CMK (cell line): Measurements from ENCODE around the gene CCDC154.
"Not testable (repeated sequence)": the region's sequence is repeated elsewhere in the genome, so short reads cannot be mapped to it uniquely, and the experiment has no call there.

ENCODE experiments used
- DNase-seq: peaks from one replicate; pipeline ENCODE4 v3.0.0-alpha.2; 2010; ENCODE audit warnings: low read depth

The CCDC154 gene

GRCh38 chr16:1455190-1456171 lies 11.1 kb upstream of the CCDC154 start:
- DNase-seq, result no peak

- DNase-seq, result no peak
These were observed 10.2 kb upstream of the CCDC154 start for GRCh38 chr16:1454561-1454960.

- no peak for DNase-seq
These were observed 9.0 kb upstream of the CCDC154 start for GRCh38 chr16:1453316-1453715.

- no peak for DNase-seq
These were observed 8.2 kb upstream of the CCDC154 start for GRCh38 chr16:1452530-1452929.

- no peak for DNase-seq
These were observed 7.5 kb upstream of the CCDC154 start for GRCh38 chr16:1451702-1452392.

GRCh38 chr16:1450841-1451240 lies 6.5 kb upstream of the CCDC154 start:
- DNase-seq, result no peak

- DNase-seq, result no peak
These were observed 5.9 kb upstream of the CCDC154 start for GRCh38 chr16:1450218-1450617.

GRCh38 chr16:1449201-1449788 lies 4.9 kb upstream of the CCDC154 start:
- DNase-seq, result no peak

GRCh38 chr16:1448536-1449116 lies 4.3 kb upstream of the CCDC154 start:
- DNase-seq, result no peak

GRCh38 chr16:1447965-1448364 lies 3.6 kb upstream of the CCDC154 start:
- no peak for DNase-seq

GRCh38 chr16:1446296-1447080 lies 2.1 kb upstream of the CCDC154 start:
- DNase-seq, result no peak

- DNase-seq, result no peak
These were observed 1.3 kb upstream of the CCDC154 start for GRCh38 chr16:1445518-1446203.

- no peak for DNase-seq
These were observed 568 bp upstream of the CCDC154 start for GRCh38 chr16:1444730-1445517.

- no peak for DNase-seq
These were observed 868 bp downstream of the CCDC154 start for GRCh38 chr16:1443403-1443973.

- DNase-seq, result no peak
These were observed 1.7 kb downstream of the CCDC154 start for GRCh38 chr16:1442697-1443096.

GRCh38 chr16:1441391-1441829 lies 2.9 kb downstream of the CCDC154 start:
- DNase-seq, result no peak

- DNase-seq, result not testable (repeated sequence)
These were observed 4.7 kb downstream of the CCDC154 start for GRCh38 chr16:1439699-1440074.

- DNase-seq, result no peak
These were observed 5.2 kb downstream of the CCDC154 start for GRCh38 chr16:1439058-1439698.
